ENCODE results near the gene MPL.

The MPL gene

DNA sequence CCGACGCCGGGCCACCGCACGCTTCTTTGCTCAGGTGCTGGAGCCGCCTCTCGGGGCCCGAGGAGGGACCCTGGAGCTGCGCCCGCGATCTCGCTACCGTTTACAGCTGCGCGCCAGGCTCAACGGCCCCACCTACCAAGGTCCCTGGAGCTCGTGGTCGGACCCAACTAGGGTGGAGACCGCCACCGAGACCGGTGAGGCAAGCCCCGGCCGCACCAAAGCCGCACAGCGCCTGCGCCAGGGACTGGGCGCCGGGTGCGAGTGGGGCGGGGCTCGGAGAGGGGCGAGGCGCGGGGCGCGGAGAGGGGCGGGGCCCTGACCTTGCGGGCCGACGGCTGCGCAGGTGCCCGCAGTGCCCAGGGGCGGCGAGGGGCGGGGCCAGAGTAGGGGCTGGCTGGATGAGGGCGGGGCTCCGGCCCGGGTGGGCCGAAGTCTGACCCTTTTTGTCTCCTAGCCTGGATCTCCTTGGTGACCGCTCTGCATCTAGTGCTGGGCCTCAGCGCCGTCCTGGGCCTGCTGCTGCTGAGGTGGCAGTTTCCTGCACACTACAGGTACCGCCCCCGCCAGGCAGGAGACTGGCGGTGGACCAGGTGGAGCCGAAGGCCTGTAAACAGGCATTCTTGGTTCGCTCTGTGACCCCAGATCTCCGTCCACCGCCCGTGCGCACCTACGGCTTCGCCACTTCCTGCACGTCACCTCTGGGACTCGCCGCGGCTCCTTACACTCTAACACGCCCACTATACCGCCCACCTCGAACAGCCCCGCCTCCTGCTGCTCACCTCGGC lies 11.4 kb downstream of the MPL start:
- peak in 1 of 2 experiments; percentile 14 for DNase-seq

GRCh38 chr1:43349594-43350306 lies 12.1 kb downstream of the MPL start:
- DNase-seq: no peak
- TF ChIP-seq POLR2A (IDR thresholded peaks at IDR 0.05; ENCODE audit: low read length) (no peak), GATA1 (IDR thresholded peaks at IDR 0.05; ENCODE audit: low read depth, low read length) (no peak)

More for the DNA sequence above, 11.4 kb downstream of the MPL start:
- TF ChIP-seq POLR2A (IDR thresholded peaks at IDR 0.05; ENCODE audit: low read length) (no peak), GATA1 (IDR thresholded peaks at IDR 0.05; ENCODE audit: low read depth, low read length) (no peak)

DNA sequence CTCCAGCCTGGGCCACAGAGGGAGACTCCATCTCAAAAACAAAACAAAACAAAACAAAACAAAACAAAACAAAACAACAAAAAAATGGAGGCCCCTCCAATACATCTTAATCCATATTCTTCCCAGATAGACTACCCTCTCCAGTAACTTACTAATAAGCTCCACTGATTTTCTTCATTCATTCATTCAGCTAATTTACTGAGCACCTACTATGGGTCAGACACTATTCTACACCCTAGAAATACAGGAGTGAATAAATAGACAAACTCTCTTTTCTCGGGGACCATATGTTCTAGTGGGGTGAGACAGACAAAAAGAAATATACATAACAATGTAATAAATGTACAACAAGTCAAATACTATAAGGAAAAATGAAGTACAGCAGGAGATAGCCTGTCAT lies 13.4 kb downstream of the MPL start:
- TF ChIP-seq POLR2A (IDR thresholded peaks at IDR 0.05; ENCODE audit: low read length) (no peak), GATA1 (IDR thresholded peaks at IDR 0.05; ENCODE audit: low read depth, low read length) (no peak)

GRCh38 chr1:43351421-43352350 lies 14.1 kb downstream of the MPL start:
- TF ChIP-seq POLR2A (IDR thresholded peaks at IDR 0.05; ENCODE audit: low read length): no peak
- no peak for TF ChIP-seq GATA1 (IDR thresholded peaks at IDR 0.05; ENCODE audit: low read depth, low read length)
- DNase-seq: no peak

More for the DNA sequence above, 13.4 kb downstream of the MPL start:
- no peak for DNase-seq

- TF ChIP-seq GATA1 (IDR thresholded peaks at IDR 0.05; ENCODE audit: low read depth, low read length): no peak
- no peak for TF ChIP-seq POLR2A (IDR thresholded peaks at IDR 0.05; ENCODE audit: low read length)
- no peak for DNase-seq
These were observed 14.7 kb downstream of the MPL start for GRCh38 chr1:43352351-43352705.

DNA sequence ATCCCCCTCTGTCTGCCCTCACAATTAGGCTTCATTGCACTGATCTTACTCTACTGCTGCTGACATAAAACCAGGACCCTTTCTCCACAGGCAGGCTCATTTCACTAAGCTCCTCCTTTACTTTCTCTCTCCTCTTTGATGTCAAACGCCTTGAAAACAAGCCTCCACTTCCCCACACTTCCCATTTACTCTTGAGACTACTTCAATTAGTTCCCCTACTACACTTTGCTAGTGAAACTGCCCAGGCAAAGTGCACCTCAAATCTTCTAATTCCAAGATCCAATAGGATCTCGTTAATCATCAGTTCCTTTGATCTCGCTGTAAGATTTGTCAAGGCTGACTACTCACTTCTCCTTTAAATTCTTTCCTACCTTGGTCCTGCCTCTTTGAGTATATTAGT lies 15.3 kb downstream of the MPL start:
- TF ChIP-seq GATA1 (IDR thresholded peaks at IDR 0.05; ENCODE audit: low read depth, low read length): no peak
- TF ChIP-seq POLR2A (IDR thresholded peaks at IDR 0.05; ENCODE audit: low read length): no peak
- DNase-seq: no peak

DNA sequence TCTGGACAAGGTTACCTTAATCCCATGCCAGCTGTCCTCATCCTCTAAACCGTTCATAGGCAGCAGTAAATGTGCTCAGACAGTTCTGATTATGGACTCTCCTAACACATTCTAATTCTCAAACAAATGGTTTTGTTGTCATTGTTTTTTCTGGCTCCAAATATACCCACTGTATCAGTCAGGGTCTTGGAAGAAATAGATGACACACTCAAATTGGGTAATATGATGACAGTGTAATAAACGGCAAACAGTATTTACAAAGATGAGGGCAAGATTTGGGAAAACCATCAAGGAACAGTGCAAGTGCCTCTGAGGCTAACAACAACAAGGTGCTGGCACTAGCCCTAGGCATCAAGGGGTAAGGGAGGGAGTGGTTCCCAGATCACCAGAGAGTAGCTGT lies 16.9 kb downstream of the MPL start:
- TF ChIP-seq POLR2A (IDR thresholded peaks at IDR 0.05; ENCODE audit: low read length): no peak
- no peak for DNase-seq

DNA sequence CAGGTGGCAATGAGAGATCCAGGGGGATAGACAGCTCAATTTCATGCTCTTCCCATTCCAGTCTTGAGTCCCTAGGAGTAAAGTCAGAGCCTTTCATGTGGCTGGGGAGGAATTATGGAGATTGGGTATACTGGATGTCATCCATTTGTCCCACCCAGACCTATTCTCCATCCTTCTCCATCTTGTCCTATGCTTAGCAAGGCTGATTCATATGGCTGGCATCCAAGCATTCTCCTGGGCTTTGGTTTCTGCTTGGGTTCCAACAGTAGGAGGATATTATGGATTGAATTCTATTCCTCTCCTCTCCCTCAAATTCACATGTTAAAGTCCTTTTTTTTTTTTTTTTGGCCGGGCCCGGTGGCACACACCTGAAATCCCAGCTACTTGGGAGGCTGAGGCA lies 17.3 kb downstream of the MPL start:
- DNase-seq: no peak
- TF ChIP-seq GATA1 (IDR thresholded peaks at IDR 0.05; ENCODE audit: low read depth, low read length) (no peak), POLR2A (IDR thresholded peaks at IDR 0.05; ENCODE audit: low read length) (no peak)

DNA sequence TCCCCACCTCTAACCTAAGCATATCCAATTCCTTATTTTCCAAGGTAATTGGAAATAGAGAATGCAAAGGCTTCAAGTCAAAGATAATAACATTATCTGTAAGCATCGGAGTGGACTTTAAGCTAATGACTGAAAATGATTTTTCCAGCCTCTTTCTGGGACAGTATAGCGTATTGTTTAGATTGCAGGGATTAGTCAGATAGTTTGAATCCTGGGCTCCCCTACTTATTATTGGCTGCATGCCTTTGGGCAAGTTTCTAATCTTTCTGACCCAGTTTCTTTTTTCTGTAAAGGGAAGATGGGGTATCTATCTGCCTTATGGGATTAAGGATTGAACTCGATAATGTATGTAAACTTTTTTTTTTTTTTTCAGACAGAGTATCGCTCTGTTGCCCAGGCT lies 19.6 kb downstream of the MPL start:
- TF ChIP-seq GATA1 (IDR thresholded peaks at IDR 0.05; ENCODE audit: low read depth, low read length) (no peak), POLR2A (IDR thresholded peaks at IDR 0.05; ENCODE audit: low read length) (no peak)
- no peak for DNase-seq

DNA sequence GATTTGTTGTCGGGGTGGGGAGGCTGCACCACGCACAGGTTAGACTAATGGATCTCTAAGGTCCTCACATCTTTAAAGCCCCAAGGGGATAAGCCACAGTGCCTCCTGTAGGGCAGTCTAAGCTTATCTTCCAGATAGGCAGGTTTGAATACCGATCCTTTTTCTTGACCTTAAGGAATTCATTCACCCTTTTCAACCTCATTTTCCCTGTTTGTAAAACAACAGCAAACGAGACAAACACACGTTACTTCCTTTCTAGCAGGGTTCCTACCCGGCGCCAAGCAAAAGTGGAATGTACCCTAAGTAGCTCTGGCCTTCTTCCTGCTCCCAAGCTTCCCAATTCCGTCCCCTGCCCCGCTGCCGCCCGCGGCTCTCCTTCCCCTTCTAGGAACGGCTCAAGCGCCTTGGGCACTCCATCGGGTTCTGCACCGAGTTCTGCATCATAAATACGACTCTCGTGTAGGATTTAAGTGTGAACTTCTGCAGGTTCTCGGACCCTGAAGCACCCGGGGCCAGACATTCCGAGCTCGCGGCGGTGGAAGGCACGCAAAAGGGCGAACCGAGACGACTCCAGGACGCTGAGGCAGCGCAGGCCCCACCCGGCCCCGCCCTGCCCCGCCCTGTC lies 20.6 kb downstream of the MPL start:
- peak; percentile 64 to 66 for DNase-seq
- TF ChIP-seq POLR2A (IDR thresholded peaks at IDR 0.05; ENCODE audit: low read length): no peak
- no peak for TF ChIP-seq GATA1 (IDR thresholded peaks at IDR 0.05; ENCODE audit: low read depth, low read length)

DNA sequence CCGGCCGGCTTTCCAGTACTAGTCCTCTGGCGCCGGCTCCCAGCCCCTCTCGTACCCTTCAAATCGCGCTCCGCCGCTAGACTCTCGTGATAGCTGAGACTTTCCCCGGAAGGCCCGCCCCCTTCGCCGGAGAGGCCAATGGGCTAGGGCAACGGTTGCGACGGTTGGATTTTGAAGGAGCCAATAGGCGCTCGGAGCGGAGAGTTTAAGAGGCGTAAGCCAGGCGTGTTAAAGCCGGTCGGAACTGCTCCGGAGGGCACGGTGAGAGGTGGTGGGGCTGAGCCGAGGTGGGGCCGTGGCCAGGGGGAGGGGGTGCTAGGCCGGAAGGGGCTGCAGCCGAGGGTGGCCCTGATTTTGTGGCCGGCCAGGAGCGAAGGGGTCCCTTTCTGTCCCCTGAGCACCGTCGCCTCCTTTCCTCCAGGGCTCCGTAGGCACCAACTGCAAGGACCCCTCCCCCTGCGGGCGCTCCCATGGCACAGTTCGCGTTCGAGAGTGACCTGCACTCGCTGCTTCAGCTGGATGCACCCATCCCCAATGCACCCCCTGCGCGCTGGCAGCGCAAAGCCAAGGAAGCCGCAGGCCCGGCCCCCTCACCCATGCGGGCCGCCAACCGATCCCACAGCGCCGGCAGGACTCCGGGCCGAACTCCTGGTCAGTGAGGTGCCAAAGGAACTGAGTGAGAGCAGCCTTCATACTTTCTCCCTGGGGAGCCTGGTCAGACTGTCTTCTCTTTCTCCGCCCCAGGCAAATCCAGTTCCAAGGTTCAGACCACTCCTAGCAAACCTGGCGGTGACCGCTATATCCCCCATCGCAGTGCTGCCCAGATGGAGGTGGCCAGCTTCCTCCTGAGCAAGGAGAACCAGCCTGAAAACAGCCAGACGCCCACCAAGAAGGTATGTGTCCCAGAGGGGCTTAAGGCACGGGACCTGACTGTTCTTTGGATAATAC lies 21.4 kb downstream of the MPL start, which contains the start of gene CDC20:
TSS of gene CDC20 (plus strand) at position 236 of the 948 bp plus-strand sequence. CDS start at position 471, 235 bp downstream.
- DNase-seq: peak; percentile 95
- TF ChIP-seq POLR2A (IDR thresholded peaks at IDR 0.05; ENCODE audit: low read length): peak; percentile 83
- TF ChIP-seq GATA1 (IDR thresholded peaks at IDR 0.05; ENCODE audit: low read depth, low read length): no peak

- TF ChIP-seq GATA1 (IDR thresholded peaks at IDR 0.05; ENCODE audit: low read depth, low read length): no peak
- TF ChIP-seq POLR2A (IDR thresholded peaks at IDR 0.05; ENCODE audit: low read length): no peak
- DNase-seq: peak; percentile 25 to 49
These were observed 22.1 kb downstream of the MPL start for GRCh38 chr1:43359696-43360095.
